ENCODE measurements around the gene KRT4. TPM values are rescaled to one million over a fixed set of nuclear protein-coding genes. Genes with fewer than 3 reads are reported as not detected.
A peak's percentile ranks its signal among the peaks of the same experiment; 100 is the strongest.
"Not testable (repeated sequence)": the region's sequence is repeated elsewhere in the genome, so short reads cannot be mapped to it uniquely, and the experiment has no call there.

KRT4 gene
- total RNA-seq = not detected
- long read RNA-seq = 0 reads

DNA sequence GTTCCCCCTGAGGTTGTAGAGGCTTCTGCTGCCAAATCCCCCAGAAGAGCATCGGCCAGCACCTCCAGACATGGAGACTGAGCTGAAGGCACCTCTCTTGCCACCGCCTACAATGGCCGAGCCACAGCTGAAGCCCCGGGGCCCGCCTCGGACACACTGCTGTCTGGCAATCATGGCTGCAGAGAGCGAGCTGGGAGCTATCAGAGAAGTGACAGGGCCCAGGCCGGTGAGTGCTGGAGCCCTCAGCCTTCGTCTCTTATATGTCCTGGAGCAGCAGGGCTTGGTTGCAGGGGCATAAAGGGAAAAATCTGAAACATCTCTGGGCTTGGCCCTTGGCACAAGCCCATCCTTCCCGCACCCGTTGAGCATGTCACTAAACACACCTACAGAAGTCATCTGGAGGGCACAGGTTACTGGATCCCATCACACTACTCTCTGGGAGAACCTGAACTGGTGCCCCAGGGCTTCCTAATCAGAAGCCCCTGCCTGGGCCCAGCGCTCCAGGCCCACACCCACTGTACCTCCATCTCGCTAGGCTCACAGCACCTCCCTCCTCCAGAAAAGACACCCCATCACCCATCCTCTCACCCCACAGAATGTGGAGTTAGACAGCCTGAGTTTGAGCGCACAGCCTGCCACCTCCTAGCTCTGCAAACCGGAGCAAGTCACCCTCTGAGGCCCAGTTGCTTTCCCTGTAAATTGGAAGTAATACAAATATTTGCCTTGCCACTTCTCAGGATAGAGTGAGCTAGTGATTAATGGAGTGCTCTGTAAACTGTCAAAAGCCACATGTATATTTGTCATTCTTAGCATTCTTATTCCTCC lies at the start of gene KRT4:
Gene KRT4, minus strand, starts transcription at position 232 of the 825 bp plus-strand sequence. Its CDS starts 58 bp downstream, at position 174.
- ATAC-seq (no peak), DNase-seq (no peak)
- intact Hi-C loops (cut with DNase I, micrococcal nuclease) = no loop called here

DNA sequence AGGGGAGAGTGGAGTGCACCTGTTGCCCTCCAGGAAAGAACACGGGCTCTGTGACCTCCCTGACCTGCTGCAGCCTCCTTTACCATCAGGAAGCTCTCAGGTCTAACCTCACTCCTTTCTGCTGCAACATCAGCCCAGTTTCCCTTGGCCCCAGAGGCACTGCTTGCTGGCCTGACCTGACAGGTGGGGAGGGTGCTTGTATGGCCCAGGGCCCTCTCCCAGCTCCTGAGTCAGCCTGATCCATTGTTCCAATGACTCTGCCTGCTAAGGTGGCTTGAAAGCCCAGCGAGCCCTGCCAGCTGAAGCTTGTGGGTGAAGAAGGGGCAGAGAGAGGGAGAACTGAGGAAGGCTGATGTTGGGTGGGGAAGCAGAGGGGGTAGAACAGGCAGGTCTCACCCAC lies 48.1 kb upstream of the KRT4 start:
- ATAC-seq = no peak
- no peak for DNase-seq
- intact Hi-C loops (cut with DNase I, micrococcal nuclease) = no loop called here

DNA sequence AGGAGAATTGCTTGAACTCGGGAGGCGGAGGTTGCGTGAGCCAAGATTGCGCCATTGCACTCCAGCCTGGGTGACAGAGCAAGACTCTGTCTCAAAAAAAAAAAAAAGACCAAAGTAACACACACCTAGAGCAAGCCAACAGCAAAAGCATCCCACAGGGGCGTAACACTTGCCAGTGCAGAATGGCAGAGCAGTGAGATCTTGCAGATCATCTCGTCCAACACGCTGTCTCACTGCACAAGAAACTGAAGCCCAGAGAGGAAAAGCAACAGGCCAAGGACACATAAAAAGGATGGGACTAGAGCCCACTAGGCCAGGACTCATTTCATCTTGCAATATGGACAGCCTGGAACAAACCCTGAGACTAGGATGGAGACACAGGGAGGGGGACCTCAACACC lies 47.6 kb upstream of the KRT4 start:
- DNase-seq = no peak
- intact Hi-C loops (cut with DNase I, micrococcal nuclease) = no loop called here
- ATAC-seq = no peak

GRCh38 chr12:52860102-52860823 lies 46.3 kb upstream of the KRT4 start:
- intact Hi-C loops (cut with DNase I, micrococcal nuclease) = no loop called here
- ATAC-seq (peak; percentile 90), DNase-seq (no peak)

DNA sequence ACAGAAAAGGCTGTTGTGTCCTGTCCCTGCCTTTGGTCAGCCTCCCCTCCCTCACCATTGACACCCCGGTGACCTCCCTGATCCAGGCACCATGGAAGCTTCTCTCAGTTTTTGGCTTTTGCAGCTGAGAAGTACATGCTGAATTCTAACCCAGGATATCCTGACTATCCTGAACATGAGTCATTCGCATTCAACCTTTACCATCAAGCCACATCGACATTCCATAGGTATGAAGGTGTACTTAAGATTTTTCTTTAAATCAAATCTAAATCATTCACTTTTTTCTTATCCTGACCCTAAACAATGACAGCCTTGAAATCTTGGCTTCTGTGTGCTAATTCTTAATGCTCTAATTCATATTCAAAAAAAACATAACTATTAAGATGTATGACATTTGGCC lies 43.6 kb upstream of the KRT4 start:
- intact Hi-C loops (cut with DNase I, micrococcal nuclease) = no loop called here
- no peak for DNase-seq
- ATAC-seq = no peak

DNA sequence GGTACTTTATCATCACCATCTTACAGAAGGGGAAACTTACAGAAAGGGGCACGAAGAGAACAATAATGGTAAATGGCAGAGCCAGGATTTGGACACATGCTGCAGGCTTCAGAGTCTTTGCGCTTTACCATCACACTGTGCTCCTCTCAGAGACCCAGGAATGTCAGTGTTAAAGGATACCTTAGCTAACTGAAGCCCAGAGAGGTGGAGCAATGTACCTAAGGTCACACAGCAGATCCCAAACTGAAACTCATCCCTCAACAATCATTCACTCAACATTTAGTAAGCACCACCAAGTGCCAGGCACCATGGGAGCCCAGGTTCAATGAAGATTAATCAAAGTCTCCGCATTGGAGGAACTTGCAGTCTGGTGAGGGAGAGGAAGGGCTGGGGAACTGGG lies 42.9 kb upstream of the KRT4 start:
- ATAC-seq = no peak
- DNase-seq = no peak
- intact Hi-C loops (cut with DNase I, micrococcal nuclease) = no loop called here

GRCh38 chr12:52856077-52856476 lies 42.2 kb upstream of the KRT4 start:
- intact Hi-C loops (cut with DNase I, micrococcal nuclease); ATAC-seq; DNase-seq: not testable (repeated sequence)

GRCh38 chr12:52851787-52852186 lies 37.9 kb upstream of the KRT4 start:
- intact Hi-C loops (cut with DNase I, micrococcal nuclease) = no loop called here
- DNase-seq (no peak), ATAC-seq (no peak)

- ATAC-seq = no peak
- intact Hi-C loops (cut with DNase I, micrococcal nuclease) = no loop called here
- DNase-seq = no peak
Measured at GRCh38 chr12:52850681-52851080, 36.8 kb upstream of the KRT4 start.

GRCh38 chr12:52849511-52849910 lies 35.6 kb upstream of the KRT4 start:
- intact Hi-C loops (cut with DNase I, micrococcal nuclease) = no loop called here
- ATAC-seq (no peak), DNase-seq (no peak)

- intact Hi-C loops (cut with DNase I, micrococcal nuclease) = no loop called here
- DNase-seq (no peak), ATAC-seq (no peak)
Measured at GRCh38 chr12:52848661-52849255, 34.8 kb upstream of the KRT4 start, which contains the start of gene KRT78. KRT78 (minus strand) TSS chr12:52848994; CDS start chr12:52848930, 64 bp downstream.

GRCh38 chr12:52847335-52848102 lies 33.6 kb upstream of the KRT4 start:
- intact Hi-C loops (cut with DNase I, micrococcal nuclease) = no loop called here
- DNase-seq = no peak
- no peak for ATAC-seq

DNA sequence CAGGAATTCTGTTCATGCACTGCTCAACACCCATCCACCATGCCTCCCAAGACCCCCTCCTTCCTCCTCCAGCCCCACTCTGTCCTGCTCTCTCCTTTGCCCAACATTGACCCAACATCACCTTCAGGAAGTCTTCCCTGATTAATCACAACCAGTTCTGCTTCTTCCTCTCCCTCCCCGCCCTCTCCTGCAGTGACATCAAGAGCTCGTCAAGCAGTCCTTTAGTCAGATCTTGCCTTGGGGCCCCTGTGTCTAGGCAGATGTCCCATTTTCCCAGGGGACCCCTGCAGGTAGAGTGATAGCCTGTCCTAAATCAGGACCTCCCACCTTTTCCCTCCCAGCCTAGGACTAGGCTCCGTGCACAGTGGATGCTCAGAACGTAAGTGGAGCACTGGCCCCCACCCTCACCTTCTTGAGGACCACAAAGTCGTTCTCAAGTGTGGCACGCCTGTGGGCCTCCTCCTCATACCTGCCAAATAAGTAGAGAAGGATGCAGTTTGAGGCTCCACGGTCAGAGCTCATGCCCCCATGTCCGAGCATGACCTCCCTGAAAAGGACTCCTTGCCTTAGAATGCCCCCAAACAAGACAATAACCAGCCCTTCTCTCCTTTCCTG lies 32.5 kb upstream of the KRT4 start:
- ATAC-seq = no peak
- no peak for DNase-seq
- intact Hi-C loops (cut with DNase I, micrococcal nuclease) = no loop called here

GRCh38 chr12:52845946-52846345 lies 32.0 kb upstream of the KRT4 start:
- intact Hi-C loops (cut with DNase I, micrococcal nuclease) = no loop called here
- DNase-seq (no peak), ATAC-seq (no peak)

DNA sequence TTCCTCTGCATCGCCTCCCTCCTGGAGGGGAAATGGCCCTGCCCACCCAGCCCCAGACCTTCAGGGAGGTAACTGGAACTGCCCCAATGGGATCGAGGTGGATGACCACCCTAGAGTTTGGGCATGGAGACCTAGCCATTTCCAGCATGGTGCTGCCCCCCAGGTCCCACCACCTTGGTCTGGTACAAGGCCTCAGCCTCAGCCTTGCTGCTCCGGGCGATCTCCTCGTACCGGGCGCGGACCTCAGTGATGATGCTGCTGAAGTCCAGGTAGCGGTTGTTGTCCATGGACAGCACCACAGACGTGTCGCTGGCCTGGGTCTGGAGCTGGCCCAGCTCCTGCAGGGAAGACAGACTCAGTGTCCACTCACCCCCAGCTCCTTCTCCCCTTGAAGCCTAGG lies 30.5 kb upstream of the KRT4 start:
- DNase-seq = no peak
- intact Hi-C loops (cut with DNase I, micrococcal nuclease) = no loop called here
- no peak for ATAC-seq

DNA sequence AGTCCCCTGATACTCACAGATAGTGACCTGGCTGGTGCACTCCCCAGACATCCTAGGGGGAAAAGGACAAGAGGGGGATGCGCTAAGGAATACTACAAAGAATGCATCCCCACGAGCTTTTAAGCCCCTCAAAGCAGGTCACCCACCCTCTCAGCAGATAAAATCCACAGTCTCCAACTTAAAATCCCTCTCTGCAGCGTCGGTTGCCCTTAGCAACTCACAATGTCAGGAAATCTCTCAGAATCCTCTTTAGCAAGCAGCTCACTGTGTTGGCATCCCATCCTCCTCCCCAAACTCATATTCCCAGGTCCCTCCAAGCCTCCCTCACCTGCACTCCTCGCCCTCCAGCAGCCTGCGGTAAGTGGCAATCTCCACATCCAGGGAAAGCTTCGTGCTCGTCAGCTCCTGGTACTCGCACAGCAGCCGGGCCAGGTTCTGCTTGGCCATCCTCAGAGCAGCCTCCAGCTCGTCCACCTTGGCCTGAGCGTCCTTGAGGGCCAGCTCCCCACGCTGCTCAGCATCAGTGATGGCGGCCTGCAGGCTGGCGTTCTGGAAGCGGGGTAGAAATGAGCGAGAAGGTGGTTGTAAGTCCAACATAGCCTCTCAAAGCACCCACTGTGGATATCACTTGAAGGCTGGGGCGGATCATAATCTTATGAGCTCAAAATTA lies 25.7 kb upstream of the KRT4 start:
- ATAC-seq = no peak
- intact Hi-C loops (cut with DNase I, micrococcal nuclease) = no loop called here
- no peak for DNase-seq

DNA sequence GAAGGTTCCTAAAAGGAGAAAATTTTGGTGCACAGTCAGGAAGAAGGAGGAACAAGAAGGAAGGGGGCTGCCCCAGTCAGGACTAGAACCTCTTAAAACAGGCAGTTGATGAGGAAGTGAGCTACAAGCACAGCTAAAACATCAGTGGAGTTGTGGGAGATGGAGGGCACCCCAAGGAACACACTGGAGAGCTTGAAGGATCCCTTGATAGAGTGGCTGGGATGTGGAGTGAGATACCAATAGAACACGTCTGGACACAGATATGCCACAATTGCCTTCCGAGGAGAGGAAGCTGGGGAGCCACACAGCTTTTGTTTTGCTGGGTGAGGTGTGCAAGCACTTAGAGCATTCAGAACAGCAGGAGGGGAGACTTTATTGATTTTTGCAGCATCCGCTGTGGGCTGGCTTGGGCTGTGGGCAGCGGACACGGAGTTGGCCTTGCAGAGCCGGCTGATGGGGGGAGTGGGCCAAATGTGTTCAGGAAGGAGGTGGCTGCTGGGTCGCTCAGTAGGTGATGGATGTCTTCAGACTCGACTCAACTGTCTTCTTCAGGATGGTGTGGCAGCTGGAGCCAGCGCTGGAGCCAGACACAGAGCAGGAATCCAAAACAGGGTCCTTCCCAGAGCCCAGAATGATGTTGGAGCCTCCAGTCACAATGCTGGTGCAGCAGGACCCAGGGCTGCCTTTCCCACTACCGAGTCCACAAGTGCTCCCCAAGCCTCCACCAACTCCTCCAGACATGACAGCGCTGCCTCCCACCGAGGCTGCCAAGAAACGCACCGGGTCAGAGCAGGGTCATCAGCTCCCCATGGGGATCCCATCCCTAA lies 24.9 kb upstream of the KRT4 start:
- DNase-seq = no peak
- ATAC-seq = no peak
- intact Hi-C loops (cut with DNase I, micrococcal nuclease) = no loop called here
